Sigmoid colon (tissue), 7 donors: ENCODE results near the gene RPGRIP1L. TPM values are rescaled to one million over a fixed set of nuclear protein-coding genes. Genes with fewer than 3 reads are reported as not detected.

ENCODE experiments used
- DNase-seq: peaks from one replicate; pipeline ENCODE4 v3.0.0-alpha.2; 2019
- H3K27ac ChIP-seq, 4 donors: fragments of 200-600 bp; sonication (generic); one replicate each; pipeline ENCODE4 v1.5.1; 2016 to 2019; ENCODE audit warnings: mild to moderate bottlenecking in 1 of 4
- H3K27me3 ChIP-seq, 3 donors: fragments of 200-600 bp; sonication (generic); one replicate each; pipeline ENCODE4 v1.5.1; 2019; ENCODE audit warnings: mild to moderate bottlenecking in 1 of 3
- H3K36me3 ChIP-seq, 4 donors: fragments of 200-600 bp; sonication (generic); one replicate each; pipeline ENCODE4 v1.5.1; 2016 to 2019
- H3K4me1 ChIP-seq, 4 donors: fragments of 200-600 bp; sonication (generic); one replicate each; pipeline ENCODE4 v1.5.1; 2017 to 2019
- H3K4me3 ChIP-seq, 4 donors: fragments of 200-600 bp; sonication (generic); one replicate each; pipeline ENCODE4 v1.5.1; 2017 to 2019; ENCODE audit warnings: mild to moderate bottlenecking in 2 of 4, moderate library complexity in 1 of 4
- H3K9me3 ChIP-seq, 4 donors: fragments of 200-600 bp in 3 of 4; sonication (generic) in 3 of 4; one replicate each; pipeline versions ENCODE4 v1.5.1 to v1.6.1; 2013 to 2019
- EP300 ChIP-seq, 4 donors: sonication (generic); formaldehyde crosslinking; IDR thresholded peaks; one replicate each; pipeline ENCODE4 v1.6.1; 2017; ENCODE audit warnings: antibody characterized with exemption in 4 of 4
- POLR2A ChIP-seq, 2 donors: fragments of 450-650 bp; IDR thresholded peaks; one replicate each; pipeline ENCODE4 v1.6.1; 2016; ENCODE audit warnings: antibody characterized with exemption in 2 of 2, mild to moderate bottlenecking in 2 of 2, moderate library complexity in 2 of 2
- POLR2AphosphoS5 ChIP-seq, 4 donors: sonication (generic); formaldehyde crosslinking; IDR thresholded peaks; one replicate each; pipeline ENCODE4 v1.6.1; 2017; ENCODE audit warnings: antibody characterized with exemption in 4 of 4
- WGBS, 2 donors: extraction: QIAGEN DNeasy Blood & Tissue Kit; methylation state at CpG; one replicate each; pipeline ENCODE4 v1.1.7; 2013; 5-methylcytosine and 5-hydroxymethylcytosine counted together
- intact Hi-C: fragments of 100-400 bp; cut with DNase I; formaldehyde crosslinking; loops from one replicate; pipeline ENCODE4 v1.15.1; 2023
- polyA plus RNA-seq, 3 donors: library from polyadenylated mRNA; stranded (reverse); fragments of 200-250 nt; gene quantifications; one replicate each; pipeline ENCODE4 v1.2.3, GENCODE V29; 2013
- total RNA-seq, 4 donors: library from RNA; depleted of rRNA; stranded (reverse); fragments of >200 nt; gene quantifications; one replicate each; pipeline ENCODE4 v1.1.0, GENCODE V29; 2016
- TF ChIP-seq, protein P1 (sequence below), 4 experiments: fragments of 450-650 bp in 3 of 4; fragments of 200-600 bp in 1 of 4; IDR thresholded peaks; one replicate each; pipeline ENCODE4 v1.5.1; 2016 to 2019; ENCODE audit warnings: antibody characterized with exemption in 4 of 4, mild to moderate bottlenecking in 3 of 4, moderate library complexity in 2 of 4
- donor health status: healthy with polysubstance abuse.
- donor health status: Bipolar disorder and iron deficiency.
- donor health status: healthy.

The RPGRIP1L gene
- total and polyA plus RNA-seq, 7 donors: 0.46 to 5.8 (median 3.6) TPM

DNA sequence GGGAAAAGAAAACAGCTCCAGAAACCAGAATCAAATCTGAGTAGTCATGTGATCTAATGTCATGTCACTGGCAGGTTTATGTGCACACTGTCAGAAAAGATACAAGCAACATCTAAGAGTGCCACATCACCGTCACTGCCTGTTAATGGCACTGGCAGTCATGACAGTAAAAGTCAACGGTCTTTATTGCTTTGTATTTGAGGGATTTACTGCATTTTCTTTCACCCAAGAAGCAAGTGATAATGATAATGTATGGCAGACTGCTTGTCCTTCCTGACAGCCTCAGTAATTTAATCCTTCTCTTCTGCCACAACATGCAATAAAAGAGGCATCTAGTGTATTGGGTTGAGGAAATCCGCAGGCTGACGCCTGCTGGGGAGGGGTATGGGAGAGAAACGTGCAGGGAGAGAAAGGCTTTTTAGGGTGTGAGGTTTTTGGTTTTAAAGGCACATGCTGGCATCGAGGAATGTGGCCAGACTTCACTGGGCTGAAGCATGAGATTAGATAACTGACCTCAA lies 92.4 kb downstream of the RPGRIP1L start:
- Histone ChIP-seq H3K4me1 (no peaks in the 10 kb centered on the region), H3K36me3 (no peaks in the 10 kb centered on the region), H3K27ac (no peak overlapping the region), H3K4me3 (no peak overlapping the region), H3K9me3 (no peaks in the 10 kb centered on the region), H3K27me3 (no peaks in the 10 kb centered on the region)
- WGBS, 2 donors: 17 to 61% methylated on average over 6 of the region's 6 CpGs
- no peak for DNase-seq
- intact Hi-C loops: no loop called here
- TF ChIP-seq EP300 (IDR thresholded peaks at IDR 0.05): no peak
- no peak for TF ChIP-seq POLR2A (IDR thresholded peaks at IDR 0.05)
- TF ChIP-seq, protein P1, sequence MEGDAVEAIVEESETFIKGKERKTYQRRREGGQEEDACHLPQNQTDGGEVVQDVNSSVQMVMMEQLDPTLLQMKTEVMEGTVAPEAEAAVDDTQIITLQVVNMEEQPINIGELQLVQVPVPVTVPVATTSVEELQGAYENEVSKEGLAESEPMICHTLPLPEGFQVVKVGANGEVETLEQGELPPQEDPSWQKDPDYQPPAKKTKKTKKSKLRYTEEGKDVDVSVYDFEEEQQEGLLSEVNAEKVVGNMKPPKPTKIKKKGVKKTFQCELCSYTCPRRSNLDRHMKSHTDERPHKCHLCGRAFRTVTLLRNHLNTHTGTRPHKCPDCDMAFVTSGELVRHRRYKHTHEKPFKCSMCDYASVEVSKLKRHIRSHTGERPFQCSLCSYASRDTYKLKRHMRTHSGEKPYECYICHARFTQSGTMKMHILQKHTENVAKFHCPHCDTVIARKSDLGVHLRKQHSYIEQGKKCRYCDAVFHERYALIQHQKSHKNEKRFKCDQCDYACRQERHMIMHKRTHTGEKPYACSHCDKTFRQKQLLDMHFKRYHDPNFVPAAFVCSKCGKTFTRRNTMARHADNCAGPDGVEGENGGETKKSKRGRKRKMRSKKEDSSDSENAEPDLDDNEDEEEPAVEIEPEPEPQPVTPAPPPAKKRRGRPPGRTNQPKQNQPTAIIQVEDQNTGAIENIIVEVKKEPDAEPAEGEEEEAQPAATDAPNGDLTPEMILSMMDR (IDR thresholded peaks at IDR 0.05): no peak
- no peak for TF ChIP-seq POLR2AphosphoS5 (IDR thresholded peaks at IDR 0.05)

DNA sequence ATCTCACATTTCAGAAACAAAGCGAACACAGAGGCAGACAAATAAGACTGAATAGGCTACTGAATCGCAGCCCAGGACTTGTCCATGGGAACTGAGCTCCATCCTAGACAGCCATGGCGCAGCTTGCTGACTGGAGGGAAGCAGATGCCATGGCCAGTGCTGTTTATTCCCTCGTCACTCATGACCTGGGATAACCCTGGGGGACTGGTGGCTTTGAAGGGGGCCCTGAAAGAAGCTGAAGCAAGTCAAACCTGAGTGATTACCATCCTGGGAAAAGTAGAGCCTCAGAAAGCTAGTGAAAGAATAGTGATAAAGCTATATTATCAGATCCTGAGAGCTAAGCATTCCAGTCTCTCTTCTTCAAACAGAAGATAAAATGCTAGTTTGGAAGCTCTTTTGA lies 94.1 kb downstream of the RPGRIP1L start:
- Histone ChIP-seq H3K36me3 (no peaks in the 10 kb centered on the region), H3K4me3 (no peak overlapping the region), H3K4me1 (no peaks in the 10 kb centered on the region), H3K27me3 (no peaks in the 10 kb centered on the region), H3K27ac (no peak overlapping the region), H3K9me3 (no peaks in the 10 kb centered on the region)
- no peak for DNase-seq
- WGBS, 2 donors: 95 to 96% methylated on average over 4 of the region's 4 CpGs
- intact Hi-C loops: no loop called here
- TF ChIP-seq EP300 (IDR thresholded peaks at IDR 0.05) (no peak), POLR2A (IDR thresholded peaks at IDR 0.05) (no peak), POLR2AphosphoS5 (IDR thresholded peaks at IDR 0.05) (no peak)
- TF ChIP-seq, protein P1 (IDR thresholded peaks at IDR 0.05): no peak

DNA sequence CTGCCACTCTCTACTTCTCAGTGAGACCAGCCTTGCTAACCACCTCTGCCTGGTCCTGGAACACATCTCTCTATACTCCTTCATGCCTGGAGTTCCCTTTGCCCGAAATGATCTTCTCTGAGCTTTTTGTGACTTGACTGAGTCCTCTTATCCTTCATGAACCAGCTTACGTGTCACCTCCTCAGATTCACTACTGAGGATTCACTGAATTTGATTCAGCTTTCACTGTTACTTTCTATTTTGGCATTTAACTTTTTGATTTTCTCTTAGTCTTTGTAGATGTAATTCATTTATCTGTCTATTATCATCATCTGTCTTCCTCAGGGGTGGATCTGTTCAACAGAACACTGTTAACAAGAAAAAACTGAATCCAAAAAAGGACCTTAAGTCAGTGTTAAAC lies 95.6 kb downstream of the RPGRIP1L start:
- Histone ChIP-seq H3K27me3 (no peaks in the 10 kb centered on the region), H3K4me3 (no peak overlapping the region), H3K27ac (no peak overlapping the region), H3K4me1 (no peaks in the 10 kb centered on the region), H3K36me3 (no peaks in the 10 kb centered on the region), H3K9me3 (no peaks in the 10 kb centered on the region)
- WGBS, 2 donors: 95 to 96% methylated on average over 2 of the region's 2 CpGs
- no peak for DNase-seq
- intact Hi-C loops: no loop called here
- TF ChIP-seq, protein P1 (IDR thresholded peaks at IDR 0.05): no peak
- TF ChIP-seq POLR2A (IDR thresholded peaks at IDR 0.05) (no peak), EP300 (IDR thresholded peaks at IDR 0.05) (no peak), POLR2AphosphoS5 (IDR thresholded peaks at IDR 0.05) (no peak)

DNA sequence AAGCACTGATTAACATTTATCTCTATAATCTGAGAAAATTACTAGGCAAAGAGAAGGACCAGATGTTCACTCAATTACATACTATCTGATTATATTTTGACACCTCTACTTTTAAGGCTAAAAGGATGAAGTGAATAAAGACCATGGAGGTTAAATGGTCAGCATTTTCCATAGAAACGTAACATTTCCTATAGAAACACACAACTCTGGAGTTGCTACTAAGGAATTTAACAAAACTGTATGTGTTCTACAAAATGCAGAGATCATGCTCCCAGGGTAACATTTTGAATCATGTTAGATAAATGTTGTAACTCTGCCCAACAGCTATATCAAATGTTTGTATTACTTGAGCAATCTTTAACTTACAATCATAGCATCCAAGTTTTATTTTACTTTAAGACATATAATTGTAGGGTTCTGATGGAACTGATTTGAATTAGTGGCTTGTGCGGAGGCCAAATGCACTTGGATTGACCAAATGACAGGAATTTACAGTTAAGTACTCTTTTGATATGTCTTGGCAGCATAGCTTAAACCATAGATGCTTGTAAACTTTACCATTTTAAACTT lies 97.7 kb downstream of the RPGRIP1L start:
- Histone ChIP-seq H3K27ac (no peak overlapping the region), H3K27me3 (no peaks in the 10 kb centered on the region), H3K4me1 (no peaks in the 10 kb centered on the region), H3K36me3 (peaks cover 0 to 5% (median 0%) of the 10 kb centered on the region in 4 donors), H3K9me3 (no peaks in the 10 kb centered on the region), H3K4me3 (no peak overlapping the region)
- intact Hi-C loops: no loop called here
- DNase-seq: no peak
- 87 to 94% methylated on average over 2 of the region's 2 CpGs for WGBS, 2 donors
- no peak for TF ChIP-seq POLR2A (IDR thresholded peaks at IDR 0.05)

DNA sequence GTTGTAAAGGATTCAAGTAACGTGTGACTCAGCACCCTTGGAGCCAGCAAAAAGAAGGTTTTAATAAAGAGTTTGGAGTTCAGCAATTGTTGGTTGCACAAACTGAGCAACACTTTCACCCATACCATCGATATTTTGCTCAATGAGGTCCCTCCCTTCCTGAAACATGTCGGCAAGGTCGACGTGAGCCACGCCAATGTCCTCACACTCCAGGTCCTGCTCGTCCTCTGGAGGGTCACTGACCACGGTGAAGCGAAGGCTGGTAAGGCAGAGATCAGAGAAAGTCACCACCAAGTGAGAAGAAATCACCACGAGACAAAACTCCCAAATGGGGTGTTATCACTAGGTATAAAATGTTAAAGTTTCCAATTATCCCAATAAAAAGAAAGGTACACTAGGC lies 98.3 kb downstream of the RPGRIP1L start:
- Histone ChIP-seq H3K9me3 (no peaks in the 10 kb centered on the region), H3K4me3 (no peak overlapping the region), H3K36me3 (peaks cover 0 to 5% (median 0%) of the 10 kb centered on the region in 4 donors), H3K4me1 (no peaks in the 10 kb centered on the region), H3K27me3 (no peaks in the 10 kb centered on the region), H3K27ac (no peak overlapping the region)
- TF ChIP-seq POLR2AphosphoS5 (IDR thresholded peaks at IDR 0.05) (no peak), EP300 (IDR thresholded peaks at IDR 0.05) (no peak), POLR2A (IDR thresholded peaks at IDR 0.05) (no peak)
- TF ChIP-seq, protein P1 (IDR thresholded peaks at IDR 0.05): no peak
- intact Hi-C loops: no loop called here
- WGBS, 2 donors: 94 to 96% methylated on average over 10 of the region's 10 CpGs
- DNase-seq: no peak
